ENCODE measurements around the gene ABCG1. TPM values are rescaled to one million over a fixed set of nuclear protein-coding genes. Genes with fewer than 3 reads are reported as not detected.

Gene ABCG1
- total and polyA plus RNA-seq, 2 of the 4 experiments (the other 2 are of a cell fraction): 0.19 to 0.36 TPM

DNA sequence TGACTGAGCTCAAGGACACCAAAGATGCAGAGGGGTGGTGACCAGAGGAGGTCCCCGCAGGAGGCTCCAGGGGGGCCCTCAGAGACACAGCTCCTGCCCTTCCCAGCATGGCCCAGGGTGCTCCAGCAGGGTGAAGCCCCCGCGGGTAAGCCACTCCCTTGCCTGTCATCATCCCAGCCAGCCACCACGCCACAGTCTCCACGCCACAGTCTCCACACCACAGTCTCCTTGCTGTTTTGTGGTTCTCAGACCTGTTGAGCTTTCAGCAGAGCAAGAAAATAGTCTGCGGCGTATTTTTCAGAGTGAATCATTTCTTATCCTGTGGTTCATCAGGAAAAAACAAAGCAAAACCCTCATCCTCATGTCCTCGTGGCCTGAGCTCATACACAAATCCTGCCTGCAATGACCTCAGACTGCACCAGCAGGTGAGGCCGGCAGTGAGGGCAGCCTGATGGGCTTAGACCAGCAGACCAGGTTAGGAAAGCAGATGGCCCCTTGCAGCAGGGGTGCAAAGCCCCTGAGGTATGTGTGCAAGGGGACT lies 25.7 kb upstream of the ABCG1 start:
- Histone ChIP-seq H3K56ac (ENCODE audit: extremely low read depth, insufficient read depth, low read length) (no peak overlapping the region), H3K36me3 (ENCODE audit: control insufficient read depth, insufficient read depth, low read length) (no peaks in the 10 kb centered on the region), H2AK5ac (ENCODE audit: low read depth, low read length) (no peak overlapping the region), H3K4me2 (ENCODE audit: low read depth, low read length) (no peak overlapping the region), H3K23ac (ENCODE audit: low read depth, low read length) (no peak overlapping the region), H3K79me1 (ENCODE audit: low read depth in 1 of 2, low read length in 2 of 2) (no peaks in the 10 kb centered on the region), H2BK15ac (ENCODE audit: low read depth, low read length) (no peak overlapping the region), H3K27me3 (ENCODE audit: control insufficient read depth, insufficient read depth, low read length) (peaks cover 14% of the 10 kb centered on the region; the same call in 1 of the 2 replicates), H3K4ac (ENCODE audit: low read depth, low read length) (no peak overlapping the region), H3K18ac (ENCODE audit: low read depth, low read length) (no peak overlapping the region), H3K4me3 (ENCODE audit: insufficient read depth, low read depth, low read length) (no peak overlapping the region), H2BK5ac (ENCODE audit: low read depth, low read length, poor library complexity, severe bottlenecking) (no peak overlapping the region), H2AK9ac (replicated peaks; ENCODE audit: low read depth, low read length, poor library complexity) (no peak overlapping the region), H4K8ac (ENCODE audit: low read depth in 2 of 2, low read length in 2 of 2) (no peak overlapping the region), H3K27ac (ENCODE audit: insufficient read depth, low read length) (no peak overlapping the region), H2BK120ac (ENCODE audit: low read depth, low read length) (no peak overlapping the region), H4K5ac (ENCODE audit: low read depth, low read length) (no peak overlapping the region), H3K9ac (ENCODE audit: low read depth, low read length) (no peak overlapping the region), H4K20me1 (ENCODE audit: insufficient read depth, low read length) (no peaks in the 10 kb centered on the region), H2BK20ac (ENCODE audit: low read depth, low read length) (no peak overlapping the region), H3K9me1 (ENCODE audit: insufficient read depth, low read length) (no peaks in the 10 kb centered on the region), H2AFZ (replicated peaks; ENCODE audit: low read length, poor library complexity) (no peak overlapping the region), H4K91ac (ENCODE audit: insufficient read depth, low read depth, low read length) (no peak overlapping the region), H3K9me3 (ENCODE audit: control insufficient read depth, insufficient read depth, low read length) (no peaks in the 10 kb centered on the region), H3K4me1 (ENCODE audit: control insufficient read depth, insufficient read depth, low read length) (no peaks in the 10 kb centered on the region; the same call in 1 of the 2 replicates), H3K14ac (replicated peaks; ENCODE audit: low read depth, low read length) (no peak overlapping the region)
- DNase-seq: no peak
- CTCF ChIA-PET: no interaction called here
- no peak for ATAC-seq (ENCODE audit: low read depth)
- POLR2A ChIA-PET (ENCODE audit: unreplicated experiment): no interaction called here
- intact Hi-C loops (cut with micrococcal nuclease) (no loop called here), in situ Hi-C loops (cut with MboI; ENCODE audit: low sequenced_read_pairs) (no loop called here), dilution Hi-C loops (cut with HindIII; ENCODE audit: low sequenced_read_pairs, unreplicated experiment) (no loop called here)
- WGBS, 2 experiments (ENCODE audit: extremely low coverage in 2 of 2, insufficient read length in 1 of 2): 94% methylated on average over 3 of the region's 9 CpGs; no CpG with 5 or more reads in 1 of the 2 experiments
- TF ChIP-seq SMC3 (IDR thresholded peaks at IDR 0.05; ENCODE audit: low read depth, low read length): no peak
- no peak for TF ChIP-seq FOS (IDR thresholded peaks at IDR 0.05; ENCODE audit: low read depth, low read length)
- no peak for TF ChIP-seq BHLHE40 (IDR thresholded peaks at IDR 0.05; ENCODE audit: low read depth, low read length)
- no peak for TF ChIP-seq MXI1 (IDR thresholded peaks at IDR 0.05; ENCODE audit: borderline replicate concordance, low read depth, low read length)
- no peak for TF ChIP-seq RAD21 (IDR thresholded peaks at IDR 0.05; ENCODE audit: low read length)
- TF ChIP-seq RFX5 (IDR thresholded peaks at IDR 0.05; ENCODE audit: low read depth, low read length): no peak
- no peak for TF ChIP-seq USF2 (IDR thresholded peaks at IDR 0.05; ENCODE audit: low read depth, low read length)
- BruUV-seq (replicated peaks): no TSS peak
